A549 treated with CpdA at 1 μM for 4 hours (cell line): ENCODE measurements around the gene C19orf85. TPM values are rescaled to one million over a fixed set of nuclear protein-coding genes. Genes with fewer than 3 reads are reported as not detected.

Experiments used
- total RNA-seq: library from RNA; stranded (reverse); fragments of 200-300 nt; extraction: Qiagen RNA extraction; gene quantifications from 5 replicates; pipeline ENCODE4 v1.2.3, GENCODE V29; 2022; ENCODE audit warnings: low read depth

C19orf85 gene
- not detected in 5 replicates for total RNA-seq

DNA sequence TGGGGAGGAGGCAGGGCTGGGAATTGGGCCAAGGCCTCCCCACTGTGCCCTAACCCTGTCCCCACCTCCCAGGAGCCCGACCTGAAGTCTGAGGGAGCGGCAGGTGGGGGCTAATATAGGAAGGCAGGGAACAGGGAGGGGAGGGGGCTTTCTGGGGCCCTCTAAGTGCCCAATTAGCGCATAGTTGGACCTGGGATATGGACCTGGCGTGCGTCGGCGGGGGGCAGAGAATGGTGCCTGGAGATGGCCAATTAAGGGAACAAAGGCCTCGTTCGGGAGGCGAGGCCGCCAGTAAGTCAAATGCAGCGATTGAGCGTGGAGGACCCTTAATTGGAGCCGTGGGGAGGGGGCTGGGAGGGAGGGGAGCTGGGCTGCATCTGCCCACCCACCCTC, at the start of gene C19orf85:
TSS of gene C19orf85 (minus strand) at position 90 of the 393 bp plus-strand sequence. CDS start 197 bp downstream, outside the sequence.

DNA sequence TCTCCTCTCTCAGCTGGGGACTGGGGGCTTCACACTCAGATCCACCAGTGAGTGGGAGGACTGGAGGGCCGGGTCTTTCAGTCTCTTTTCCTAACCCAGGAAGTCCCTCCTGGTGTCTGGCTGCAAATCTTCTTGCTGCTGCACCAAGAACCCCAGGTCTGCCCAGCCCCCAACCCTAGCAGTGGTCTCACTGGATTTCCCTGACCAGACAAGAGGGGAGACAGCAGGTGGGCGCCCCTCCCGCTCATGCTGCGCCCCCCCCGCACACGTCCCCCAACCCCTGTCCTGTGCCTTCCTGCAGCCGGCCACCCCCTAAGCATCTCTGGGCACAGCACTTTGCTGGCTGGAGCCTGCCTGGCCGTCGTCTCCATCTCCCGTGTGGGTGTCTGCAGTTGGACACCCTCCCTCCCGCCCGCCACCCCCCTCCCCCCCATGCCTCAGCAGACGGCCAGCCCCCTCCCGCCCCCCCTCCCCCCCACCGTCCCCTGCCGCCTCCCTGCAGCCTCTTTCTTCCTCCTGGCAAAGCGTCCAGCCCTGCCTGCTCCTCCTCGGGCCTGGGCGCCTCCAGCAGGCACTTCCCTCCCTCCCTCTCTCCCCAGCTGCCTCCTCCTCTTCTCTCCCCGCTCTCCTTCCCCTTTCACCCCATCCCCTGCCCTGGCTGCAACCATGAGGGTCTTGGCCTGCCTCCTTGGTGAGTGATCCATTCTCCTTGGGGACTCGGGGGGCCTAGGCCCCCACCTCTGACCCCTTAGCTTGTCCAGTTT, 23.6 kb upstream of the C19orf85 start, which contains the start of gene SSC5D:
TSS of gene SSC5D (plus strand) at position 513 of the 764 bp plus-strand sequence. CDS start at position 667, 154 bp downstream.

DNA sequence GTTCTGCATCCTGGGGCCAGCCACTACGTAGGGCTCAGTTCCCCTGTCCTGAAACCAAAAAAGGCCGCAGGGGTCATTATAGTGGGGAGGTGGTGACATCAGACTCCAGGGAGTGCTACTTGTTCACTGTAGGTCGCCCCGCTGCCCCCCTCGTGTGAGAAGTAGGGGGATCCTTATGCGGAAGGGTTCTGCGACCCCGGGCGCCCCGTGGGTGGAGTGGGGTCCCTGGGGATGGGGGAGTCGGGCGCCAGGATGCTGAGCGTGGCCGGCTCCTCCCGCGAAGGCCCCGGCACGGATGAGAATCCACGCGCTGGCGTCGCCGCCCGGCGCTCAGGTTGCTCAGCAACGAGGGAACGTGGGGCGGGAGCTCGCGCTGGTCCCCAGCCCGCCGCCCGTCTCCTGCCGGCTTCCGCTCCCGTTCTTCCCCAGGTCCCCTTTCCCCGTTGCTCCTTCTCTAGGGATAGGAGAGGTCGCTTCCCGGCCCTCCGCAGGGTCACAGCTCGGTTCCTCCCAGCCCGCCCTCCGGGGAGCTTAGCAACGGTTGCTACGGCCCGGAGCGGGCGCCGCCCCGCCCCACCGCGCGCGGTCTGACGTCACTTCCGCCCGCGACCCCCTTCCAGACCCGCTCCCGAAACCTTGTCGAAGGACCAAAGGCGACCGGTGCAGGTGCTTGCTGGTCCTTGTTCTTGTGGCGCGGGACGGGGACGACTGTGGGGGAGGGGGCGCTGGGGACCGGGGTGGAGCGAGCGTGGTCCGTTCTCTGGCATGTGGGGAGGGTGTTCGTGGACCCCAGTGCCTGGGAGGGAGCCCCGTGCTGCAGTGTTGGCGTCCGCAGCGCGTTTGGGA, 20.3 kb upstream of the C19orf85 start, which contains the start of gene NAT14:
TSS of gene NAT14 (plus strand) at position 596 of the 846 bp plus-strand sequence. CDS start 521 bp downstream, outside the sequence.

DNA sequence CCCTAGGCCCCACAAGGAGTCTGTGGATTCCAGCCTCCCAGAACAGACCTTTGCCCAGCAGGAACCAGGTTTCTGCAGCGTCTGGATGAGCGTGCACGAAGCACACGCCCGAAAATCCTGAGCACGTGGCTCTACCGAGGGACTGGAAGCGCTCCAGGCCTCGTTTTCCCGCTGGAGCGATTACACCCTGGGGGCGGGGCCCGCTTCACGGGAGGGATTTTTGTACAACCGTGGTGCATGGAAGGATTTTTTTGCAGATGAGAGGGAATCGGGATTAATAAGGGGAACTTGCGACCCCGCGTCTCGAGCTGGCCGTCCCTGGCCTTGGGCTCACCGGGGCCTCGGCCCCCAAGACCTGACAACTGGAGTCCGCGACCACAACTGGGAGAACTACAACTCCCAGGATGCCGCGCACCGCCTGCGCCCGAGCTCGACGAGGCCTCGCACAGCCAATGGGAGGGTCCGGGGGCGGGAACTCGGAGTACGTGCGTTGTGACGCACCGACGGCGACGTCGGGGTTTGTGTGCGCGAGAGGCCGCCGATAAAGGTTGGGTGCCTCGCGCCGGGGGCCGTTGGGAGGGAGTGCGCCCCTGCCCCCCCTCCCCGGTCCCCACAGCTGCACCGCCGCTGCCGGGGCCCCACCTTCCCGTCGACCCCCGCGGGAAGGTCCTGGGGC, 11.7 kb upstream of the C19orf85 start, which contains the start of gene ZNF628:
TSS of gene ZNF628 (plus strand) at position 518 of the 676 bp plus-strand sequence. CDS start 3,294 bp downstream, outside the sequence.

DNA sequence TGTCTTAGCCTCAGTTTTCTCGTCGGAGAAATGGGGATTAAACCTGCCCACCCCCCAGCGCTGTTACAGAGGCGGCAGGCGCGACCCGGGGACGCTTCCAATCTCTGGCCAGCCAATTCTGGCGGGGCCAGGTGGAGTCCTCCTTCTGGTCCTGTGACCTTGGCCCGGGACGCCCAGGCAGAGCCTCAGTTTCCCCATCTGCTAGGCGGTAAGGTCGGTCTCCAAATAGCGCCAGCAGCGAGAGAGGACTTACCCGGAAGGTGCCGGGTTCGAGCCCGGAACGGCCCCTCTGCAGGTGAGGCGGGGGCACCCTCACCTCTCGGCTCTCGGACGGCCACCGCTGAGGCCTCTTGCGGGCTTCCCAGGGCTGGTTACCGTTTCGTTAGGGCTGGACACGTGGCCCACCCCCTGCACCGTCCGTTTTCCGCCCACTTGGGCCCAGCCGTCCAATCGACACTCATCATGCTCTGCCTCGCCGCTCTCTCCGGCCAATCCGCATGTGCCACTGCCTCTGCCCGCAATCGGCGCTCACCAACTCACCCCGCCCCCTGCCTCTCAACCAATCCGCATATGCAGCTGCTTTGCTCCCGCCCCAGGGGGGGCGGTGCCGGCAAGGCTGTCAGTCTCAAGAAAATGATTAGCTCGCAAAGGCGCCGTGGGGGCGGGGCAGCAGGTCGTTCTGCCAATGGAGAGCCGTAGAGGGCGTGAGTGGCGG, 3.1 kb downstream of the C19orf85 start, which contains the start of gene ISOC2:
TSS of gene ISOC2 (minus strand) at position 384 of the 715 bp plus-strand sequence. CDS start 5,156 bp downstream, outside the sequence.

DNA sequence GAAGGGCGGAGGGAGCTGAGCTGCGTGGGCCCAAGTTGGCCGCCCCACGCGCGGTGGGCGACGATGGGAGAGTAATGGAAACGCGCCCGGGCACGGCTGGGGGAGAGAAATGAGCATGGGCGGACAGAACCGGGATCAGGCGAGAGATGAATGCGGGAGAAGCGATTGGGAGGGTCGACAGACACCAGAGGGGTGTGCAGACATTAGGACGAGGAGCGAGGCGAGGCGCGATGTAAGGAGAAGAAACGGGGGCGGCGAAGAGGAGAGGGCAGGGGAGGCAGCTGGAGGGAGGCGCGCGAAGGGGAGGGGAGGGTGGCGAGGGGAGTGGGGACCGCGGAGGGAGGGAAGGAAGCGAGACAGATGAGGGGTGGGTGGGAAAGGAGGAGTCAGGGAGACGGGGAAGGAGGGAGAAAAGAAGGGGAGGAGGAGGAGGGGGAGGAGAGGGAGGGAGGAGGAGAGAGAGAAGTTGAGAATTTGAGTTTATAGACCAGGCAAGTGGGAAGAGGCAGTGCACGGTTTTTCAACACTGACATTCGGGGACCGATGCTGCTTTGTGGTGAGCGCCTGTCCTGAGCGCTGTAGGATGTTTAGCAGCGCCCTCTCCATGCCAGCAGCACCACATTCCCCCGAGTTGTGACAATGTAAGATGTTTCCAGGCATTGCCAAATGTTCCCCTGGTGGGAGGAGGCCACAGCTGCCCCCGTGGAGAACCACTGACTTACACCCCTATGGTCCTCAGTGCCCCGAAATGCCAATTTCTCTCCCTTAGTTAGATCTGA, 21.3 kb downstream of the C19orf85 start, which contains the start of gene SHISA7:
TSS of gene SHISA7 (minus strand) at position 256 of the 779 bp plus-strand sequence. CDS start 437 bp downstream, outside the sequence.

Other genes with a start within 250 kb of the C19orf85 start
- gene TMEM86B, start 236.0 kb downstream of the C19orf85 start, total RNA-seq = 2.7 to 6.3 TPM (median 5.5 TPM) in 5 replicates
- gene PPP6R1, start 205.7 kb downstream of the C19orf85 start, total RNA-seq = 98.6 to 127 TPM (median 124 TPM) in 5 replicates
- gene HSPBP1, start 184.6 kb downstream of the C19orf85 start, total RNA-seq = 118 to 146 TPM (median 136 TPM) in 5 replicates
- gene BRSK1, start 180.8 kb downstream of the C19orf85 start, total RNA-seq = 4.3 to 6.1 TPM (median 5.0 TPM) in 5 replicates
- 0.06 to 0.27 TPM (median 0.19 TPM) in 3 of 5 replicates, not detected in the others for gene TMEM150B, start 139.4 kb downstream of the C19orf85 start, total RNA-seq
- 8.1 to 12.2 TPM (median 10.3 TPM) in 5 replicates for gene KMT5C, start 124.9 kb downstream of the C19orf85 start, total RNA-seq
- 0.83 to 1.5 TPM (median 1.1 TPM) in 5 replicates for gene COX6B2, start 110.0 kb downstream of the C19orf85 start, total RNA-seq
- 0.10 to 0.25 TPM (median 0.17 TPM) in 4 of 5 replicates, not detected in the other for gene GARIN5B, start 101.5 kb downstream of the C19orf85 start, total RNA-seq
- 79.7 to 115 TPM (median 99.1 TPM) in 5 replicates for gene IL11, start 94.3 kb downstream of the C19orf85 start, total RNA-seq
- gene TMEM190, start 87.9 kb downstream of the C19orf85 start, total RNA-seq = 1.6 to 2.7 TPM (median 1.8 TPM) in 5 replicates
- 1.9 to 9.5 TPM (median 8.1 TPM) in 5 replicates for gene TMEM238, start 80.5 kb downstream of the C19orf85 start, total RNA-seq
- gene RPL28, start 78.8 kb downstream of the C19orf85 start, total RNA-seq = 2,575 to 3,038 TPM (median 2,861 TPM) in 5 replicates
- gene UBE2S, start 57.0 kb downstream of the C19orf85 start, total RNA-seq = 280 to 580 TPM (median 470 TPM) in 5 replicates
- not detected in 5 replicates for gene SHISA7, start 21.5 kb downstream of the C19orf85 start, total RNA-seq
- gene ISOC2, start 3.1 kb downstream of the C19orf85 start, total RNA-seq = 56.5 to 68.3 TPM (median 61.0 TPM) in 5 replicates
- 4.3 to 9.6 TPM (median 8.8 TPM) in 5 replicates for gene ZNF628, start 11.9 kb upstream of the C19orf85 start, total RNA-seq
- gene NAT14, start 20.4 kb upstream of the C19orf85 start, total RNA-seq = 40.9 to 61.3 TPM (median 58.0 TPM) in 5 replicates
- gene SSC5D, start 23.7 kb upstream of the C19orf85 start, total RNA-seq = 0.38 to 1.5 TPM (median 0.61 TPM) in 5 replicates
- 1.8 to 3.1 TPM (median 2.5 TPM) in 5 replicates for gene SBK2, start 72.4 kb upstream of the C19orf85 start, total RNA-seq
- gene SBK3, start 80.8 kb upstream of the C19orf85 start, total RNA-seq = 1.8 to 2.7 TPM (median 2.3 TPM) in 5 replicates
- gene ZNF579, start 116.1 kb upstream of the C19orf85 start, total RNA-seq = 16.1 to 35.4 TPM (median 25.5 TPM) in 5 replicates
- gene FIZ1, start 134.8 kb upstream of the C19orf85 start, total RNA-seq = 17.5 to 27.0 TPM (median 25.5 TPM) in 5 replicates
- gene ZNF524, start 135.5 kb upstream of the C19orf85 start, total RNA-seq = 14.0 to 19.4 TPM (median 18.4 TPM) in 5 replicates
- gene ZNF865, start 140.9 kb upstream of the C19orf85 start, total RNA-seq = 7.9 to 14.8 TPM (median 13.3 TPM) in 5 replicates
- gene ZNF784, start 159.8 kb upstream of the C19orf85 start, total RNA-seq = 5.4 to 6.6 TPM (median 6.3 TPM) in 5 replicates
- gene ZNF580, start 176.3 kb upstream of the C19orf85 start, total RNA-seq = 26.5 to 52.4 TPM (median 49.1 TPM) in 5 replicates
- 37.0 to 52.7 TPM (median 49.4 TPM) in 5 replicates for gene ZNF581, start 178.9 kb upstream of the C19orf85 start, total RNA-seq
- 12.2 to 19.1 TPM (median 18.1 TPM) in 5 replicates for gene CCDC106, start 183.5 kb upstream of the C19orf85 start, total RNA-seq
- gene U2AF2, start 190.3 kb upstream of the C19orf85 start, total RNA-seq = 266 to 326 TPM (median 309 TPM) in 5 replicates
- 126 to 209 TPM (median 205 TPM) in 5 replicates for gene EPN1, start 210.5 kb upstream of the C19orf85 start, total RNA-seq